HG03280 (cell line): ENCODE measurements around the gene BCL11B.

Experiments
- ATAC-seq: cut with Tn5 transposase; IDR thresholded peaks from one replicate; pipeline ENCODE4 v1.9.1; 2021; ENCODE audit warnings: mild to moderate bottlenecking, moderate library complexity; ENCODE audit not compliant: unreplicated experiment

Gene BCL11B

DNA sequence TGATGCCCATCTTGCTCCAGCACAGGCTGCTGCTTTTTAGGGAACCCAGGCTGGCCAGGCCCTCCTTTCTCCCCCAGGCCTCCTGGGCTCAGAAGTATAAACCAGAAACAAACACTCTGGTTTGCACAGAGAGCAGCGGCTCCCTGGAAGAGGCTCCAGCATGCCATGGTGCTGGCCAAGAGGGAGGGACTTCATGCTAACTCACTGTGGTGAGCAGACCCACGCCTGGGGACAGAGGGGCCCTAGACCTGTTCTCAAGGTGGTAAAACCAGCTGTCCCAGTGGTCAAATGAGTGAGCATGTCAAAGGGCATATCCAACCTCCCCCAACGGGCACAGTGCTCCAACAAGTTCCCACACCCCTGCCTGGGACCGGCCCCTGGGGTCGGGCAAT is 15.5 kb downstream of the BCL11B start:
- no peak for ATAC-seq

DNA sequence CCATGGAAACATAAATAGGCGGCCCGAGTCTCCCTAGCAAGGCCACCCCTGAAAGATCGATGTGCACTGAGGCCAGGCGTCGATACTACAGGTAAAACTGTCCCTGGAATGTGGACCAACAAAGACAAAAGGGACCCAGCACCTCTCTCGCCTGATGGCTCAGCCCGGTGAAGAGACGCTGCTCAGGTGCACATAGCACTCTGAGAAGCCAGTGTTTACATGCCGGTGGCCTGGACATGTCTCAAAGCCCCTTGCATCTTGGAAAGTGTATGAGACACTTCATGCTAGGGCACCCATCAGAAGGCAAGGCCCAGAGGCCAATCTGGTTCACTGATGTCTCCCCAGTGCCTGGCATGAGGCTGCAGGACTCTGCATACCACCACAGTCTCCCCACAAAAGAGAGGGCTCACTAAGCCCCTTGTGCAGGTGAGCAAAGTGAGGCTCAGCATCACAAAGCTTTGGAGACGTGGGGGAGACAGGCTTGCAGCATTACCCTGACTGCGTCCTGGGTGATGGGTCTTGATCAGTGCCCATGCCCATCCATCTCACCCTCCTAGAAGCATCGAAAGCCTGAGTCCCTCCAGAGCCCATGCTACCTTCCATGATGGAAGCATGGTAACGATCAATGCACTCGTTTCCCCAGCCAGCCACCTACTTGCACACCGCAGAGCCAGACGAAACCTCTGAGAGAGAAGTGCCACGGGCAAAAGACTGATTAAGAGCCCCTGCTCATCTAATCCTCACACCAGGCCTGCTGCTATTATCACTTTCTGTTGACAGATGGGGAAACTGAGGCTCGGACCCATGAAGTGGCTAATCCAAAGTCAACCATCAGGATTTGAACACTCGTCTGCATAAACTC is 16.1 kb downstream of the BCL11B start:
- no peak for ATAC-seq

DNA sequence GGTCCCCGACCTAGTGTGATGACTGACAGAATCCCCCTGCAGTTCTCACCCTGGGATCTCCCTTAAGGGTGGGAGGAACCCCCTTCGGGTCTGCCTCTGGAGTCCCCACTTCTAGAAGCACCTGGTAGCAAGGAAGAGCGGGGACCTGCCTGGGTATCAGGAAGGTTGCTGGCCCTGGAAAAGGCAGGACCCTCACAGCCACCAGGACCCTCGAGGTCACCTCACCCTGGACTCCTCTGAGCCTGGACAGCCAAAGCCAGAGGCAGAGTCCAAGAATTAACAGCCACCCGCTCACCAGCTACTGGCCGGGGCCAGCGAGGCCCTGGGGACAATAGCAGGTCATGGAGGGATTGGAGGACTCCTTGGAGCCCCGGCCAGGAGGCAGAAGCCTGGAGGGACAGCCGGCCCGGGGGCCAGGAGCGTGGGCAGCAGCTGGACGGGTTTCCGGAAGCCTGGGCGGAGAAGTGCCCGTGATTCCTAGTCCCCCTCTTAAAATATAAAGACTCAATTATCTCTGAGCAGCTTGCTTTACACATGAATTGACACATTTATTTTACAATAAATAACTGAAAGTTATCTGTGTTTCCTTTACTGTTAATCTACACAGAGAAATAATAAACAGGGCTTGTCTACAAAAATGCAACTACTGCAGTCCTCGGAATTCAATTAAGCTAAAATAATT is 17.5 kb downstream of the BCL11B start:
- no peak for ATAC-seq

DNA sequence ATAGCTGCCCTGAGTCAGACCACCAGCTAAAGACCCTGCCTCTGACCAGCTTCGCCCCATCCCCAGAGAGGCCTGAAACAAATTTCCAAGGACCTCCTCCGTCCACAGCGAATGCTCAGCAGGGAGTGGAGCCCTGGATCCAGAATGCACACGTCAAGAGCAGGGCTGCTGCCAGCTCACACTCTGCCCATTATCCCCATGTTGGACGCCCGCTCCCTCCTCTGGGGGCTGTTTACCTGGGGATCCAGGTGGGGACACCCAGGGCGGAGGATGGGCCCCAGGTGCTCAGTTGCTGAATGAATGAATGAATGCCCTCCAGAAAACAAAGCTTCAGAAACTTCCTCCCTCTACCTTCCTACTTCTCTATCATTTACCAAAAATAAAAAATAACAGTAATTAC is 18.1 kb downstream of the BCL11B start:
- no peak for ATAC-seq

DNA sequence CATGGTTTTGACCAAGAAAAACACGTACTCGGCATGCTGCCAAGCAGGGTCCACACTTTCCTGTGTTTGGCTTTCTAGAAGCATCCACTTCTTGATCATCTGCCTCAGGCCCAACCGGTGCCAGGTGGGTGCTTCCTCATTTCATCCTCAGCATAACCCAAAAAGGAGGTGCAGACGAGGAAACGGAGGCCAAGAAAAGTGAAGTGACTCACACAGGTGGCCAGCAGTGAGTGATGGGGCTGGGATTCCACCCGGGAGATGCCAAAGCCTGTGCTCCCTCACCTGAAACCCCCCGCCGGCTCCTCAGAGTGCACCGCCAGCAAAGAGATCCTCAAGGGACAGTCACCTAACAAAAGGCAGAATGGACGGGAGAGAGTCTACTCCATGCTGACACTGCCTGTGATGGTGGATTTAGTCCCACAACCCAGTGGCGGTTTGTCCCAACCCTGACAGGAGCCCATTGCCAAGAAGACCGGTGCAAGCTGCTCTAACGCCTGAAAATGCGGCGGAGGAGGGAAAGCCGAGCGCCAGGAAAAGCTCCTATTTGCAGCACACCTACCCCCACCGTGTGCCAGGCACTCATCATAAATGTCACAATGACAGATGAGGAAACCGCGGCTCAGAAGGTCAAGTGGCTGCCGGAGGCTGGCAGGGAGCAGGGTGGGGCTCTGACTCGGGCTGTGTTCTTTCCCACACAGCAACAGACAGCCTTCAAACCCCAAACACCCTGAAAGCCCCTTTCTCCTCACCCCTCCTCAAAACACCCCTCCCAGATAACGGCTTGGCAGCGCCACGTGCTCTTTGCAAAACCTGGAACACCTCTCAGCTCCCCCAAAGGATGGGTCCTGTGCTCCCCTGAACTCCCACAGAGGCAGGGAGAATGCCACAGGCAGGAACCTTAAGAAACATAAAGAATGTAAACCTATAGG is 18.8 kb downstream of the BCL11B start:
- ATAC-seq = no peak

DNA sequence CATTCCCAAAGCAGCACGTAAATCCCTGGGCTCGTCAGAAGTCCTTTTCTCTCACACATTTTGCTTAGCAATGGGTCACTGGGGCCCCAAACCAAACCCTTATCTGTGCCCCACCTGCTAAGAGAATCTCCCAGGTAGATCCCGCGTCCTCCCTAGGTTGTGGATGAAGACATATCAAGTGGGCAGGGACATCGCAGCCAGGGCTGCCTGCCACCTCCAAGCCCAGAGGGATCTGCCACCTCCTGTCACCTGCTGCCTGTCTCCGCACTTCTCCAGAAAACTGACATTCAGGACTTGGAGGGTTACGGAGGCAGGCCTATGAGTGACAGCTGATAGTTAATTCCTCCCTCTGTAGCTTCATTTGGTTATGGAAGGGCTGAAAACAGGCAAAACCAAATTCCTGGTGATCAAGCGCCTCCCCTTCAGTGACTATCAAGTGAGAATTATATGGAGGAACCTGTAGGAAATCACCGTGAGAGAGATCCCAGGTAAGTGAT is 19.5 kb downstream of the BCL11B start:
- no peak for ATAC-seq

DNA sequence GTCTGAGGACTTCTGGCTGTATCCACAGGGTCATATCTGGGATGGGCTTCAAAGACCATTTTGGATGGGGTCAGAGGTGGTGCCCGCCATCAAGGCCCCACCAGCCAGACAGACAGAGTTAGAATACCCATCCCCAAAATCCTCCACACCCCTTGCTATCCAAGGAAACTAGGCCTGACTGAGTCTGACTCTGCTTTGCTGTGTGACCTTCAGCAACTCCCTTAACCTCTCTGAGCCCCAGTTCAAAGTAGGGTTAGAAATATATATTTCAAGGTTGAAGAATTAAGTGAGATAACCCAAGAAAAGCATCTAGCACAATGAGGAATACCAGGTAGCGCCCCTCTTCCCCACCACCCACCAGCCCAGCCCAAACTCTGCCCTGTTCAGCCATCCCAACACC is 20.3 kb downstream of the BCL11B start:
- no peak for ATAC-seq

DNA sequence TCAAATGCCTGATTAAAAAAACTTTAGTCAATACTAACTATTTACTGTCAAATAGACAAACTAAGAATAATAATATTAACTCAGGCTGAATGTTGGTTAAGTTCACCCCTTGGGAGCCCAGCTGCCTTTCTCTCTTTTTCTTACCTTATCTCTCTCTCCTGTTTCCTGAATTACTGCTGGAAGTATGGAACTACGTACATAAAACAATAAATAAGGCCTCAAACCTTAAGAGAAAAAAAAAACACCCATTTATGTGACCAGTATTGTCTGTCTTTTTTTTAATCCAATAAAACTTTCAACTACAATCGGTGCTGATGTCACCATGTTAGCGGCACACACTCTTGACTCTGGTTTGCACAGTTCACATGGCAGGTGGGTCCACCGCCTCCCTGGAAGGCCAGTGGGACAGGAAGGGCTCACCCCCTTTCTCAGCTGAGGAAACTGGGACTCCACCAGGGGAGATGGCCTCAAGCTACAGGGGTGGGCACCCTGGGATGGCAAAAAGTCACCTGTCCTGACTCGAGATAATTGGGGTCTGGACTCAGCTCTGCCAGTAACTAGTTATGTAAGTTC is 21.3 kb downstream of the BCL11B start:
- ATAC-seq = no peak

DNA sequence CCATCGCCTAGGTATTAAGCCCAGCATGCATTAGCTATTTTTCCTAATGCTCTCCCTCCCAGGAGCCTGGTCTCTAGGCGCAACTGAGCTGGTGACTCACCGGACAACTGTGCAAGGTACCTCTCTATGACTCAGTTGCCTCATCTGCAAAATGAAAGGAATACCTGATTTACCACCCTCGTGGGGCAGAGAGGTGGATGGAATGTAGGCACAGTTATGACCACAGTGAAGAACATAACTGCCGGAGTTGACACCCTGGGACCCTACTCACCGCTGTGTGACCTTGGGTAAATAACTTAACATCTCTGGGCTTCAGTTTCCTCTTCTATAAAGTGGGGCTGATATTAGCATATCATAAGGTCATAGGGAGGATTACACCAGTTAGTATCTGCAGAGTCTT is 22.6 kb downstream of the BCL11B start:
- ATAC-seq = no peak

DNA sequence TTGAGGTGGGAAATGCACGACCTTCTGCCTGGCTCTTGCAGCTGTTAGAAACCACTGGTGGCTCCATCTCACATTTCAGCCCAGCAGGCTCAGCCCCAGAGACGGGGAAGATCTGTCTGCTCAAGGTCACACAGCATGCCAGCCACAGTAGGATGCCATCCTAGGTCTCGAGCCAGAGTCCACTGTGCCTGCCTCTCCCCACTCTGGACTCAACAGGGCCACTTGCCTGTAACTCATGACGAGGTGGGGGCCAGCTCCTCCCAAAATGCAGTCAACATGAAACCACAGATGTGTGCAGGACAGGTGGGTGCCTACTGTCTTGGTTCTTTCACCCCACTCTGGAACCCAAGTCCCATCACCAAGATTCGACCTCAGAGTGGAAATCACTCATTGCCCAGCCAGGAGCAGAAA is 23.2 kb downstream of the BCL11B start:
- ATAC-seq = no peak

DNA sequence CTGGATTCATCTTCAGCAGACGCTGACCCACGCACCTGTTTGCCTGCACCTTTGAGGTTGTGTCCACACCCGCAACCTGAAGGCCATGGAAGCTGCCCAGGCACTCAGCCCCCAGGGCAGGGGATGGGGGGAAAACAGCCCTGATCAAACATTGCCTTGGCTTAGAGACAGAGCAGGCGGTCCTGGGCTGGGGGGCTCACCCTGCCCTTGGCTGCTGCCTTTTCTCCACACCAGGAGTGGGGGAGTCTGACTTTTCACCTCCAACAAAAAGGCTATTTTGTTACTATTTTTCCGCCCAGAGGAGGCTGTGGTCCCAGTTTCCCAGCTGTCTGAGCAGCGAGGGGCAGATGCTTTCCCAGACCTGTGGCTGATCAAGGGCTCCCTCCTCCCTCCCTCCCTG is 24.2 kb downstream of the BCL11B start:
- no peak for ATAC-seq

DNA sequence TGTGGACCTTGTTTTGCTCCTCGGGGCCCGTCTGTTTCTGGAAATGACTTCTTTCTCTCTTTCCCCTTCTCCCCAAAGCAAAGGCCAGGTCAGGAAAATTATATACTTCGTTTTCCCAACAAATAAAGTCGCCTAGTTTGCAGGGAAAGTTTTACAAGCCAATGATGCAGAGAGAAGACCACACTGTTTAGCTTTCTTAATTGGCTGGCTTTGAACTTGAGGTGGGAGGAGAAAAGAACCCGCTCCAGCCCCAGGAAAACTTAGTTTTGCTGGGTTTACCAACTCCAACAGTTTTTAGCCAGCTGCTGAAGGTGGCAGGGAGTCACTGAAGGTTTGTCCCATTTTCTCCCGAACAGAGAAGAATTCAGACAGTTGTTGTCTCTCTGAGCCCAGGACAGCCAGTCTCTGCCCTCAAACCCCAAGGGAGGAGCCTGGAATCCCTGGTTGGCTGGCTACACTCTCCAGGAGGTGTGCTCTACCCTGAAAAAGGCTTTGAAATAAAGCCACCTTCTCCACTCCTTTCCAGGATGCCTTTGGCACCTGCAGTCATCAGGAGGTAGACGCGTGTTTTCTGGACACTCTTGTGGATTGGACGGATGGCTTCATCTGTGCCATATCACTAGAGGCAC is 24.8 kb downstream of the BCL11B start:
- no peak for ATAC-seq

DNA sequence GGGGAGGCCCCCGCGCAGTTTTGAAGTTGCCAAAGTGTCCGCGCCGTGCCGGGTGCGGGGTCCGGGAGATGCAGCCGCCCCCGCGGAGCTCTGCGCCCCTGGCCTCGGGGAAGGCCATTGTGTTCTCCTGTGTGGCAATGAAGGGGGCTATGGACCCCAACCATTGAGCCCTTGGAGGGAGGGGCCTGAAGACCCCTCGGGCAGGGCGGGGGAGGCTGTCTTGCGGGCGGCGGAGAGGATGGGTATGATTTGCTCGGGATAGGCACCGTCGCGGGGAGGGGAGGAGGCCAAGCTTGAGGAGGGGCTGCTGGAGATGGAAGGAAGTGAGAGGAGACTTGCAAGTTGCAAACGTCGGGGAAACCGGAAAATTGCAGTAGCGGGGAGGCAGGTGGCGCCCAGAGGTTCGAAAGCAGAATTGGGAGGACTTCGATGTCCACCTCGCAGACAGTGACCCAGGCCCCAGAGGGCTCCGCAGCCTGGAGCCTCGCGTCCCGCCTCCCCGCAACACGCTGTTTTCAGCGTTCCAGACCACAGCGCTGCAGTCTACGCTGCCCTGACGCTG is 25.4 kb downstream of the BCL11B start:
- ATAC-seq = no peak

DNA sequence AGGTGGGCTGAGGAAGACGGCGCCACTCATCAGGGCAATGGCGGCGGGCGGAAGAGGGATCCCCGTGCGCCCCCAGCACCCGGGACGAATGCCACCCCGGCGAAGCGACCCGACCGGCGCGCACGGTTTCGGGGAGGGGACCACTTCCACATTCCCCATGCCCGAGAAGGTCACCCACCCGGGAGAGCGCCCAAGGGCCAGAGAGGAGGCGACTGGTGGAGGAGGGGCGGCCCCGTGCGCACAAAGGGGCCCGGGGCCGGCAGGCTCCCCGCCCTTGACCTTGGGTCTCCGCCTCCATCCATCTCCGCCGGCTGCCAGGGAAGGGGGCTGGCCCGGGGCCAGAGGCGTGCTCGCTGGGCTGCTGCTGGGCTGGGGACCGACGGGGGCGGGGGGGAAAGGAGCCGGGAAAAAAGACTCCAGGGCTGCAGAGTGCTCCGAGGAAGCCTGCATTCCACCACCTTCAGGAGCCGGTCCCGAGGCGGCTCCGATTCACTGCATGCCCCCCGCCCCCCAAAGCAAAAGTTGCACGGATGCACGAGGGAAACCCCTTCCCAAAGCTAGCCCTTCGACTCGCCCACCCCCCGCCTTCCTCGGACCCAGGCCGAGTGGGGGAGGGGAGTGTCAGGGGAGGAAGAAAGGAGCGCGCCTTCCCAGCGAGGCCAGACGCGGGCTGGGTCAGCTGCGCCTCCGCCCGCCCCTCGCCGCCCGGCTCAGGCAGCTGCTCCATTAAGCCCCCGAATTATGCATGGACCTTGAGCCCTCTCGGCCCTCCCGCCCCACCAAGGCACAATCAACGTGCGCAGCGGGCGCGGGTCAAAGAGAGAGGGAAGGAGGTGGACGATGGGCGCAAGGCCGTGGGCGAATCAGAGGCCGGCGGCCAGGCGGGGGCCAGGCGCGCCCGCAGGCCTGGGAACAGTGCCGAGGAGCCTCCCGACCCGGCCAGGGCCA is 26.2 kb downstream of the BCL11B start:
- no peak for ATAC-seq

DNA sequence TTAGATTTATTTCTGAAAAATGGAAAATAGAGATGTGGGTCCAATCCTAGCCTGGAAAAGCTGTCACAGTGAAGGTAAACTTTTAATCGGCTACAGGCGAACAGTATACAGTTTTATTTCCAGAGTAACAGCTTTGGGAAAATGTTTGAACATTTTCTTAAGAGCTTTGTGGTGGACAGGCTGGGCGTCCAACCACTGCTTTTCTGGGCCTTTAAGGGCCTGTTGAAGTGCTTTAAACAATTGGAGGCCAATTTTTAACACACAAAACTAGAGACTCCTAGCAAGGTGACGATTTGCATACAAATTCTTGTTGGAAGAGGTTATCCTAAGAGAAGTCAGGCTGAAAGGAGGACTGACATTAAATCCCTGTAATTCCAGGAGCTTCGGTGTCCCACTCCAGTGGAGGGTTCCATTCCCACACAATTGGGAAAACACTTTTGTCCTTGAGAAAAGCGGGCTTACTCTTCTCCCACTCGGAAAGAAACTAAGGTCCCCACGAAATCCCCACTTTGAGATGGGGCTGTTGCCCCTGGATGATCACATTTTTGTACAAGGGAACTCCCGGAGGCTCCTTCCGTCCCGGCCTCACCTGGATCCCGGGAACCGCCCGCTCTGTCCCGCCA is 26.9 kb downstream of the BCL11B start:
- ATAC-seq = no peak

DNA sequence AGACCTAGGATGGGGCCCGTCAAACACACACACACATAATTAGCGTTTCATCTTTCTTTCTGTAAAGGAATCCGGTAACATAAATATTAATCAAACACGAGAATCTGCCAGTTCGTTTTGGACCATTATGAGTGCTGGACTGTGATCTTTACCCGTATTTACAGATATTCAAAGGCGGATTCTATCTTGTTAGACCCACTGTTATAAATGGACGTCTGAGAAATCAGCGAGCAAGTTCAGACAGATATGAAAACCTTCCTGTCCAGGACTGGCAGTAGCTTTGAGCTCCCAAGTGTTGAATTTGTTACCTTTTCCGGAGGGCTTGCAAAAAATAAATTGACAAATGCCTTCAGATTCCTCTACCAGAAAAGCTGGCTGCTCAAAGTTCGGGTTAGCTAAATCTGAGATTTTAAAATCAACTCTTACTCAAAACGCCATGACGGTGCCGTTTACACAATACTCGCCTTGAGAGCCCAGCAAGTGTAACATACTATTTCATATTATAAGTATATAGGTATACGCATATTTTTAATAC is 27.6 kb downstream of the BCL11B start:
- ATAC-seq = no peak

DNA sequence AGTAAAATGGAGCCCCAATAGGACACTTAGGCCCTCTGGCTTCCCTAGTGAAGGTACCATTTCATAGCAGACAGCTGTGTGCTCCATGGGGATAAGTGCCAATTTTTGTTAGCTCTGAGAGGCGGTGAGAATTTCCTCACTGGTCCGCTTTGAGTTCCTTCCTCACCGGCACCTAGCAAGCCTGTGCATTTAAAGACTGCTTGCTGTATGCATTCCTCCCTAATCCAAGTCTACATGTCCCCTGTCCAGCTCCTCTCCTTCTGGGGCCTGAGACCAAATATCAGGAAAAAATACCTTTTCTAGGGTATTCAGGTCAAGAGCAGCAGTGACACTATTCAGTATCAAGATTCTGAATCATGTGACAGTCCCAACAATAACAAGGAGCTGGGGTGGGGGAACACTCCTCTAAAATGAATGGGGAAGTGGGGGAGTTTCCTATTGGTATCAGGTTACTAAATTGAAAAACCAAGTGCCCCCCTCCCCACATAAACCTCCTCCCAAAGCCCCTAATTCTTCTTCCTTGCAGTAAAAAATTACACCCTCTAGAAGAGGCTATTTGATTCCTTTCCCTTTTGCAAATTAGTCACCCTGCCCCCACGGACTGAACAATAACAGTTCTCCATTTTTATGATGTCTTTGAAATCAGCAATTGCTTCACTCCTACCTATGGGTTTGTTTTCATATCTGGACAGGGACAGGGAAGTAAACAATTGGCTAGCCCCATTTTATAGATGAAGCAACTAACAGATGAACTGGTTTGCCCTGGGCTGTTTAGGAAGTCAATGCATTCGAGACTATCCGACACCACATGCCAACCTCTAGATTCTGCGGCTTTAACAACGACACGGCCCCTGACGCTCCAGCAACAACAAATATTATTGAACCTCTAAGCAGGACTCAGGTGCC is 28.9 kb downstream of the BCL11B start:
- no peak for ATAC-seq
